CD4-positive, alpha-beta T cell treated with Interleukin-4 for 4 hours (primary cell): ENCODE results near the gene ATOSB.
"Not testable (repeated sequence)": the region's sequence is repeated elsewhere in the genome, so short reads cannot be mapped to it uniquely, and the experiment has no call there.

Source experiments
- DNase-seq: peaks from one replicate; pipeline ENCODE4 v3.0.0-alpha.2; 2020

Gene ATOSB, protein sequence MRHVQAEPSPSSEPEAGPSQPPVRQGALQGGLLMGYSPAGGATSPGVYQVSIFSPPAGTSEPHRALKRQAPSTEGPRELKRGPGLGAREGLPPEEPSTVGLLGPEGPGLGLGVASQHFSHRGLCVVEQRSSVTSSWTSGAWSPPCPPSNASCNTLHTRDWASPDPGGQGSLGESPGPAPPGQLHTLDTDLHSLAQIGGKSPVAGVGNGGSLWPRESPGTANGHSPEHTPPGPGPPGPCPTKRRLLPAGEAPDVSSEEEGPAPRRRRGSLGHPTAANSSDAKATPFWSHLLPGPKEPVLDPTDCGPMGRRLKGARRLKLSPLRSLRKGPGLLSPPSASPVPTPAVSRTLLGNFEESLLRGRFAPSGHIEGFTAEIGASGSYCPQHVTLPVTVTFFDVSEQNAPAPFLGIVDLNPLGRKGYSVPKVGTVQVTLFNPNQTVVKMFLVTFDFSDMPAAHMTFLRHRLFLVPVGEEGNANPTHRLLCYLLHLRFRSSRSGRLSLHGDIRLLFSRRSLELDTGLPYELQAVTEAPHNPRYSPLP

DNA sequence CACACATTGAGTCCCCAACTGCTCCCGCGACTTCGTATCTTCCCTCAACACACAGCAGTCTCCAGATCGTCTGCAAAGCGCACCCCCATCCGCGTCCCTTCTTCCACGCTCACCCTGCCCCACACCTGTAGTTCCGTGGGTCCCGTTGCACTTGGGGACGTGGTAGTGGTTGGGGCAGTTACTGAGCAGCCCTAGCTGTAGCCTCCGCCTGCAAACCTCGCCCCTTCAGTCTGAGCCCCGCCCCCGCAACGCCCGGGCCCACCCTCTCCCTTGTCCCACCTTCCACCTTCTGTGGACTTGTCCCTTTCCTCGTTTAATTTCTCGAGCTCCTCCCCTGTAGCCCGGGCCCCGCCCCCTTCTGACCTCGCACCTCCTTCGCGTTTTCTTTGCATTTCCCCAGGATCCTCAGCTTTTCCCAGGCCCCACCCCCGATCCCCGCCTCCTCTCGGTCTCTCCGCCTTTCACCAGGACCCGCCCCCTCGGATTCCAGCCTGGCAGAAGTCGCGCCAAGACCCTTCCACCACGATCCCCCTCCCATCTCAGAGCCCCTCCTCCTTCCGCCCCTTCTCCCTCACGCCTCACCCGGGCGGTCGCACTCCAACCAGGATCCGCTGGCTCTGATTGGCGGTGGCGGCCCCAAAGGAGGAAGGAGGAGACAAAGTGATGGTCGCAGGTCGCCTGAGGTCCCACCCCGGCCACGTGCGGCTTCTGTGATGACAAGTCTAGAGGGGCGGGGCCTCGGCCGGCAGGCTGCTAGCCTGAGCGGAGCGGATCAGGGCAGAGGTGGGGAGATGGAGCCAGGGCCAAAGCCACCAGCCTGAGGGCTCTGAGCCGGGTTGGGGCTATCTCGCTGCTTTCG, at the start of gene ATOSB:
ATOSB (minus strand) TSS at position 183 of the 859 bp plus-strand sequence. CDS start 7,588 bp downstream, outside the sequence.
- DNase-seq: peak; percentile 94

DNA sequence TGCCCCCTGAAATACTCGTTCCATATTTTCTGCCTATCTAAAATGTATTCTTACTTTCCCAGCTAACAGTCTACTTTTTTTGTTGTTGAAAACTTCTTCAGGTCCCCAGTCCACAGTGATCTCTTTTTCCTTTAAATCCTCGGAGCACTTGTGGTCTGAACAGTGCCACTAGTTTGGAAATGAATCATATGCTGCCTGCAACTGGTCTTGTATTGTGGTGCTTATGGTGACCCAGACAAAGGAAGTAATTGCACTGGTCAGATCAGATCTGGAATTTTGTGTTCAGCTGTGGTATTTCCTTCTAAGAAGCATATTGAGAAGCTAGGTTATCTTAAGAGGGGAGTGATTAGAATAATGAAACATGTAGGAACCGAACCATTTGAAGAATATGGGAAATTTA, 49.0 kb upstream of the ATOSB start:
- DNase-seq: no peak

DNA sequence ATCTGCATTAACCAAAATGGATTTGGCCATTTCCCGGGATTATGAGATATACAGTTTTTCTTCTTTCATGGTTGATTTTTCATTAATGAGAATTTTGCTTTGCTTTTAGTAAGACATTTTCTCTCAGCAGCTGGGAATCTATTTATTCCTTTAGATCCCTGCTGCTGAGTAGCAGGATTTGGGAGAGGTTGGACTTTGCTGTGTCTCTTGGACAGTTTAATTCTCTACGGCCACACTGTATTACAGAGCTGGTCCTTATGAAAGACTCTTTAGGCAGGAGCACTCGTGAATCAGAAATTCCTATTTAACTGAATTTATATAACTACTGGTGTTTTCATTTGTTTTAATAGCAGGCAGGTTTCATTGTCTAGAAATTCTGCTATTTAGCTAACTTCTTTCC, 47.8 kb upstream of the ATOSB start:
- no peak for DNase-seq

DNA sequence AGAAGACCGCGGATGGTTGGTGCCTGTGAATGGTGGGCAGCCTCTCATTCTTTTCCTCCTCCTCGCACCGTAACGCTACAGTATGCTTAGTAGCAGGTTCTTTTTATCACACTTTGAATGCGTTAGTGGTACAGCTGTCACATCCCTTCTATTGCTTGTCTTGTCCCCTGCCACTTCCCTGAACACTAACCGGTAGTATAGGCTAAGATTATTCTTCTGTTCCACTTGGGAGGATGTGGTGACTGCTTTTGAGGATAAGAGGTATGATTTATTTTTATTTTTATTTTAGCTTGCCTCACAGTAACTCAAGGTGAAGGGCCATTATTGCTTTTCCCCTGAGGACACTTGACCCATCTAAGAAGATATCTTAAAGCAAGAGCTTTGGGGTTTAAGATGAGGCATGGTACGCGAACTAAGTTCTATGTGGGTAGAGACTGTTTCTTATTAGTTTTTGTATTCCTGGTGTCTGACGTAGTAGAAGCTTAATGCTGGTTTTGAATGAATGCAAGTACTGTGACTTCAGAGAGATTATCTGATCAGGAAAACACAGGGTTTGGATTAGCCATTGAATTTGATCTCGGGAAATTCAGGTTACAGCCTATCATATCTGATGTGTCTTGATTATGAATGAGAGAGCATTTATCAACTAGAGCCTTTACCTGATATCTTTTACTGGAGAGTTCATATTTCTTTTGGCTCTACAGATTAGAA, 47.1 kb upstream of the ATOSB start:
- DNase-seq: no peak

DNA sequence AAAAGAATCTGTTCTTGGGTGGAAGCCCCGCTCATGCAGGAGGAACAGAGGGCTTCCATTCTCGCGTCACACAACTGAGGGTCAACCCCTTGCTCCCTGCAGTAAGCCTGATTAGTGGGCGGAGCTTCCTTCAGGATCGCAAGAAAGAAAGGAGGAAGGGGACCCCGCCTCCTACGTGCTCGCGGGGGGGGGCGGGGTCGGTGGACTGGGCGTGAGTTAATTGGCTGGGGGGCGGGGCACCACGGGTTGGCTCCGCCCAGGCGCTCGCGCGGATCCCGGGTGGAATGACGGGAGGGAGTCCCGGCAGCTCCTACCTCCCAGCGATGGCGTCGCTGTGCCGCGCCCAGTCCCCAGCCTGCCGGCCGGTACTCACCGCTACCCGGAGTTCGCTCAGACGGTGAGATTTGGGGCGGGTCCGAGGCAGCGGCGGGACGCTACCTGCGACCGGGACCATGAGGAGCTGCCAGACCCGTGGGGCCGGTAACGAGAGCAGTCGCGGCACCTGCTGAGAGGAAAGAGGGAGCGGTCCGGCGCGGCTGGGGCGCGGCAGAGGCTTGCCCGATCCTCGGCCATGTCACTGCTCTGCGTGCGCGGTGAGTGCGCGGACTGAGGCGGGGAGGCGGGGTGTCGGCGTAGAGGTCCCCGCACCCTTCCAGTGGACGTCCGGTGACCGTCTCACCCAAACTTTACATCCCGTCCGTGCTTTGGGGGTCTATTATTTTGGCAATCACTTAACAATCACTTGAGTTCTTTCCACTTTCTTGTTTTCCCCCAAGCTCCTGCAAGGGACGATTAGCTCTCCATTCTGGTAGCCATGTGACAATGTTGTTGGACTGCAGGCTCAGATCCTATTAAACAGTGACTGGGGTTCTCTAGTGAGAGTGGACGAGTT, 46.3 kb upstream of the ATOSB start, which contains the start of gene UNC13B:
UNC13B (plus strand) TSS at position 297 of the 892 bp plus-strand sequence; CDS start at position 572, 275 bp downstream.
- peak; percentile 68 for DNase-seq

DNA sequence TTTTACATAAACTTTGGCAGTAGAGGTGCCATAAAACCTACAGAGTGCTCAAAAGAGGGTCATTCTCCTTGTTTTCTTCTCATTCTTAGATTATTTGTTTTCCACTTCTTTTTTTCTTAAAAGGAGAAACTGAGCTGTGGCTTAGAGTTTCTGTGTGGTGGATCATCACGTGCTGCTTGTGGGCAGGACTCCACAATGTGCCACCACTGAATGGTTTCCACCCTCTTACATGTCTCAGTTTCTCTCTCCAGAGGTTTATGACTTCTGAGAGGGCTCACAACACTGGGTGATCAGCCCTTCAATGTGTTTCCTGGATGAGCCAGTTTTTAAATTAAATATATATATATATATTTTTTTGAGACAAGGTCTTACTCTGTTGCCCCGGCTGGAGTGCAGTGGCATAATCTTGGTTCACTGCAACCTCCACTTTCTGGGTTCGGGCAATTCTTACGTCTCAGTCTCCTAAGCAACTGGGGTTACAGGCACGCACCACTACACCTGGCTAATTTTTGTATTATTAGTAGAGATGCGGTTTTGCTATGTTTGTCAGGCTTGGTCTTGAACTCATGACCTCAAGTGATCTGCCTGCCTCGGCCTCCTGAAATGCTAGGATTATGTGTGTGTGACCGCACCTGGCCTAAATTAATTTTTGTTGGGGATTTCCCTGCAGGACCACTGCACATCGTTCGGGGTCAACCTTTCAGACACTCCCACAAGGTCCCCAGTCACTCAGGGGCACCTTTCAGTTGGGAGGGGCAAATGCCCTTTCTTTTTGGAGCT, 43.0 kb upstream of the ATOSB start:
- no peak for DNase-seq

DNA sequence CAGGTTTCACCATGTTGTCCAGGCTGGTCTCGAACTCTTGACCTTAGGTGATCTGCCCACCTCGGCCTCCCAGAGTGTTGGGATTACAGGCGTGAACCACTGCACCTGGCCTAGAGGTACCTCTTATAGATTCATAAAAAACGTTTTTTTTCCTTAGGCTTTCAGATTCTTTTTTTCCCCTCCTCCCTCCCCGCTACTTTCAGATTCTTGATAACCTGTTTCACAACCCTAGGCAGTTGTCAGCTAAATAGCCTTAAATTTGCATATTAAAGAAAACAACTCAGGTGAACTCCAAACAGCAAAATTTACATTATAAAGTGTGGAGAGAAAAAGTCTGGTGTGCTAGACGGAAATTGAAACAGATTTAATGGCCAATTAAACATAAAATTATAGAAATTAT, 42.2 kb upstream of the ATOSB start:
- DNase-seq: not testable (repeated sequence)

DNA sequence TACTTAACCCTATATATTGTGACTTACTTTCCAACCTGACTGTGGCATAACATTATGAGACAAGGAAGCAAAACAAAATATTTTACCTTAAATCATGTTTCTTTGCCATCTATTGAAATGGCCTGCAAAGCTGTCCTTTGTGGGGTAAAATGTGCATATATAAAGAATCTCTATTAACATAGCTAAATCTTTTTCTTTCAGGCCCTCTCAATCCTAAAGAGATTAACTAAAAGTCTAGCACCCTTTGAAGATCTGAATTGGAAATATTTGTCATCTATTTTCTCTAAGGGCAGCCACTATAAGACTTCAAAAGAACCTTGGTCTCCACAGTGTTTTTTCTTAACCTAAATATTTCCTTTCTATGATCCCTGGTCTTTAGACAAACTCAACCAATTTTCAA, 41.1 kb upstream of the ATOSB start:
- DNase-seq: no peak

DNA sequence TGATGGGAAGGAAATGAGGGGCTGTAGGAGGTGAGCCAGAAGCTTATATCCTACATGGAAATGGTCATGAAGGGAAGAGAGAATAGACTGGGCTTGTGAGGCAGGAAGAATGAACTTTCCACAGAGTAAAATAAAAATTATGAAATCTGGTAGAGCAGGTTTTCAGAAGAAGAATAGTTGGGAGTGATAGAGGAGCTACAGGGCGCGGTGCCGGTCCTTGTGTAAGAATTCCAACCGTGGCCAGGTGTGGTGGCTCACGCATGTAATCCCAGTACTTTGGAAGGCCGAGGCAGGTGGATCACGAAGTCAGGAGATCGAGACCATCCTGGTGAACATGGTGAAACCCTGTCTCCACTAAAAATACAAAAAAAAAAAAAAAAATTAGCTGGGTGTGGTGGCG, 37.3 kb upstream of the ATOSB start:
- no peak for DNase-seq

DNA sequence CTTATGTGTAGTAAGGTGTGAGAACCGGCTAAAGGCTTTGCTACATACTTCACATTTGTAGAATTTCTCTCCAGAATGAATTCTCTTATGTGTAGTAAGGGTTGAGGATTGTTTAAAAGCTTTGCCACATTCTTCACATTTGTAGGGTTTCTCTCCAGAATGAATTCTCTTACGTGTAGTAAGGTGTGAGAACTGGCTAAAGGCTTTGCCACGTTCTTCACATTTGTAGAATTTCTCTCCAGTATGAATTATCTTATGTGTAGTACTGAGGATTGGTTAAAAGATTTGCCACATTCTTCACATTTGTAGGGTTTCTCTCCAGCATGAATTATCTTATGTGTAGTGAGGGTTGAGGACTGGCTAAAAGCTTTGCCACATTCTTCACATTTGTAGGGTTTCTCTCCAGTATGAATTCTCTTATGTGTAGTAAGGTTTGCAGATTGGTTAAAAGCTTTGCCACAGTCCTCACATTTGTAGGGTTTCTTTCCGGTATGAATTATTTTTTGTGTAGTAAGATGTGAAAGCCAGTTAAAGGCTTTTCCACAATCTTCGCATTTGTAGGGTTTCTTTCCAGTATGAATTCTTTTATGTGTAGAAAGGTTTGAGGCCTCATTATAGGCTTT, 32.4 kb upstream of the ATOSB start:
- DNase-seq: not testable (repeated sequence)

DNA sequence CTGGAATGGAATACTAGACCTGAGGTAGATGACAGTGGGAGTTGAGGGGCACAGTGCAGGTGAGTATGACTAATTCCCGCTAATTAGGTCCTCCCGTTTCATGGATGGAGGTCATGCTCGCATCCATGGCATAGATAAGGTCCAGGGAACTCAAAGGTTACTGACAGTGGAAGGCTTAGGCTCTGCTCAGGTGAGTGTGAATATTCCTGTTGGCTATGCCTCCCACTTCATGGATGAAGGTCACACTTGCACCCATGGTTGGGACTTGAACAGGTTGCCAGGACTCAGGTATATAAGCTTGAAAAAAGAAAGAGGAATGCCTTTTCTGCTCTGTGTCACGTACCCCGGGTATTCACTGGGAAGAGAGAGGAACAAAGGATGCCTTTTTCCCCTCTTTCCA, 26.4 kb upstream of the ATOSB start:
- no peak for DNase-seq

DNA sequence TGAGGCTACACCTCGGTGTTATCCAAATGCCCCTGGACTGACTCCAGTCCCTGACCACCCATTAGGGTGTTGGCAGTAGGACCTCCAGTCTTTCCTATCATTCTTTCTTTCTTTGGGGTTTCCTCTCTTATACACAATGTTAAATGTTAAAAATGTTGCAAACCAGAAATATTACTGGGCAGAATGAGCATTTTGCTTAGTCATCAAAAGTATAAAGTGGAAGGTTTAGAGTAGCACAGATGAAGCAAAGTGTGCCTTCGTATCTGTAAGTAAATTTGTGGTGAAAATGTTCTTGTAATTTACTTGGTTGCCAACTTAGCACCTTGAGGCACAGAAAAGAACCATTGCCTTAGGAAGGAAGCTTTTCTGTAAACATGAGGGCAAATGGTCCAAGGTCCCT, 24.4 kb upstream of the ATOSB start:
- no peak for DNase-seq

DNA sequence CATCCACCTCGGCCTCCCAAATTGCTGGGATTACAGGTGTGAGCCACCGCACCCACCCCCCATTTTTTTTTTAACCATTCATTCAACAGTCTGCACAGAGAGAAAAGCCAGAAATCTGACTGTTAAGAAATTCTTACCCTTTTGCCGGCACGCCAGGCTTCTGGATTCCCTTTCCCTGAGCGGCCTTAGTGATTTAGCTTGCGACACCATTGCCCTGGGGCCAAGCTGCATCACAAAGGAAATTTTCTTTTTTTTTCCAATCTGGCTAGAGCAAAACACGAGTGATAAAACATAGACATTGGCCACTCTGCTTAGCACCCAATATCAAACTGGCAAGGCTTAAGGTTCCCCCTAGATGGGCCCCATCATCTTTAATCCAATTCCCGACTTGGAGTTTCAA, 21.2 kb upstream of the ATOSB start:
- no peak for DNase-seq

DNA sequence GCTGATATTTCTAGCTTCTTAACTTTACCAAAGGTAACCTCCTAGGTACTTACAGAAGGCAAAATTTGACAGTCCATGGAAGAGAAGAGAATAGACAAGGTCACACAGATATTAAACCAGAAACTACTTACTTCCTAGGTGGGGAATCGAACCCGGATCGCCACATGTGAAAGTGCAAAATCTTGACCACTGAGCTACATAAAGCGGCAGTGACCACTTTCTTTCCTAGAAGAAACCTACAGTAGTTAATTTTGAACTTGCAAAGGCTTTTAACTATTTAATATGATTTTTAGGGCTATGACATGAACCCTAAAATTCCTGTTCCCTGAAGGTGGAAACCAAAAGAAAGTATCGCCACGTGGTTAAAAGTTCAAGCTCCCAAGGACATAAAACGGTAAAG, 20.3 kb upstream of the ATOSB start:
- DNase-seq: no peak

DNA sequence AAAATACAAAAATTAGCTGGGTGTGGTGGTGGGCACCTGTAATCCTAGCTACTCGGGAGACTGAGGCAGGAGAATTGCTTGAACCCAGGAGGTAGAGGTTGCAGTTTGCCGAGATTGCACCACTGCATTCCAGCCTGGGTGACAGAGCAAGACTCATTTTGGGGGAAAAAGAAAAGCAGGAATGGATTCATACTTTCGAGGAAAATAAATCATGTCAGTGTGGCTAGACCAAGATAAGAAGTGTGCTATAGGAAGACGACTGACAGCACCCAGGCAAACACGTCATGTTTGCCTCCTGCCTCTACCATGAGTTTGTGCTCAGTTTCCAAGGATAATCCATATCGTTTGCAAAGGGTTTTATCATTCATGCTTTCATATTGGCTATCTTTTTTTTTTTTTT, 19.3 kb upstream of the ATOSB start:
- no peak for DNase-seq

DNA sequence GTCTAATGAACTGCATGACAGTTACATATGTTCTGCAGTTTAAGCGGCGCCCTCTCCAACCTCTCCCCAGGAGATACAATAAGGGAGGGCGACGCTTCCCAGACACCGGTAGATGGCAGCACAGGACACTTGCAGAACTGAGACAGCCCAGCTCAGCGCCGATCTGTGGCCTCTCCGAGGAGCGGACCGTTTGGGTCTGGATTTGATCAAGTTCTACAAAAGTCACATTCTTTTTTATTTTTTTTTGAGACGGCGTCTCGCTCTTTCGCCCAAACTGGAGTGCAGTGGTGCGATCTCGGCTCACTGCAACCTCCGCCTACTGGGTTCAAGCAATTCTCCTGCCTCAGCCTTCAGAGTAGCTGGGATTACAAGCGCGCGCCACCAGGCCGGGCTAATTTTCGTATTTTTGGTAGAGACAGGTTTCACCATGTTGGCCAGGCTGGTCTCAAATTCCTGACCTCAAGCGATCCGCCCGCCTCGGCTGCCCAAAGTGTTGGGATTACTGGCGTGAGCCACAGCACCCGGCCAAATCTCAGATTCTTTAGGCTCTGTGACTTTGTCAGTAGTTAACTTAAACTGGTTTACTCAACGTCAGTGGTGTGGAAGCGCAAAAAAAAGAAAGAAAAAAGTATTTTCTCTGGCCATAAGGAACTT, 1.4 kb upstream of the ATOSB start:
- DNase-seq: peak; percentile 91

DNA sequence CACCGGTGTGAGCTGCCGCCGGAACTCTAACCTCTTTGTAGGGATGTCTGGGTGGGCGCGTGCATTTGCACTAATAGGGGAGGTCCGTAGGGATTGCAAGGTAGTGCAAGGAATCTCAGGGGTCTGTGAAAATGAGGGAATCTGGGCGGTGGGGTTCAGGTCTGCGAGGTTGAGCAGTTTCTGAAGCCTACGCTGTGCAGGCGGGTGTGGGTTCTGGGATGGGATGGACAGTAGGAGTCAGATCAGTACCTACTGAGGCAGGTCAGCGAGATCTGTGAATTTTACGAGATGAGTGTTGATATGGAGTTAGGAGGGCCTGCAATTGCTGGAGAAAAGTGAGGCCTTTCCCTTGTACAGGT, 856 bp upstream of the ATOSB start:
- no peak for DNase-seq

DNA sequence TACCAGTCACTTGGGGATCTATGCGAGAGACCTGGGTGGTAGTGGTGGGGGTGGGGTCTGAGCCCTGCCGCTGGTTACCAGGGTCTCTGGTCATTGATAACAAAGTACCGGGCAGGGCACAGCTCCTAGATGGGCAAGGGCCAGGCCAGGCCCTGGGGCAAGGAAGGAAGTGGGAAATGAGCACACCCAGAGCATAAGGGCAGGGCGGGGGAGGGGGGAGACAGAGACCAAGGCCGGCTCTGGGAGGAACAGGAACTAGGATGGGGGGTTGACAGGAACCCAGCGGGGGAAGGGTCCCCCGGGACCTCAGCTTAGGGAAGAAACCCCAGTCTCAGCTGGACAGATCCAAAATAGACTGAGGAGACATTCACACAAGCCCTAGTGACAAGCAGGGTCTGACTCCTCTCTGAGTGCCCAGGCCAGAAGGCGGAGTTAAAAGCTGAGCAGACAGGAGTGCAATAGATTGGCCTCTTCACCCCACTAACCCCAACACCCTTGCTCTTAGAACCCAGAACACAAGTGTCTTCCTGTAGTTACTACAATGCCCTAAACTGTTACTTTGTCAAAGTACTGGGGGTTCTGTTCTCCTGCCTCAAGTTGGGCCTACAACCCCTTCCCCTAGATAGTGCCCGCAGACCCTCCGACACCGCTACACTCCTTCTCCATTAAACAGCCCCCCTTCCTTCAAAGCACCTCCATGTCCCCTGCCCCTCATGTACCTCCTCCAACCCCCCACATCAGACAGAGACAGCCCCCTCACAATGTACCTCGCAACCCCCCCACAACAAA, 628 bp downstream of the ATOSB start:
- DNase-seq: peak; percentile 37

DNA sequence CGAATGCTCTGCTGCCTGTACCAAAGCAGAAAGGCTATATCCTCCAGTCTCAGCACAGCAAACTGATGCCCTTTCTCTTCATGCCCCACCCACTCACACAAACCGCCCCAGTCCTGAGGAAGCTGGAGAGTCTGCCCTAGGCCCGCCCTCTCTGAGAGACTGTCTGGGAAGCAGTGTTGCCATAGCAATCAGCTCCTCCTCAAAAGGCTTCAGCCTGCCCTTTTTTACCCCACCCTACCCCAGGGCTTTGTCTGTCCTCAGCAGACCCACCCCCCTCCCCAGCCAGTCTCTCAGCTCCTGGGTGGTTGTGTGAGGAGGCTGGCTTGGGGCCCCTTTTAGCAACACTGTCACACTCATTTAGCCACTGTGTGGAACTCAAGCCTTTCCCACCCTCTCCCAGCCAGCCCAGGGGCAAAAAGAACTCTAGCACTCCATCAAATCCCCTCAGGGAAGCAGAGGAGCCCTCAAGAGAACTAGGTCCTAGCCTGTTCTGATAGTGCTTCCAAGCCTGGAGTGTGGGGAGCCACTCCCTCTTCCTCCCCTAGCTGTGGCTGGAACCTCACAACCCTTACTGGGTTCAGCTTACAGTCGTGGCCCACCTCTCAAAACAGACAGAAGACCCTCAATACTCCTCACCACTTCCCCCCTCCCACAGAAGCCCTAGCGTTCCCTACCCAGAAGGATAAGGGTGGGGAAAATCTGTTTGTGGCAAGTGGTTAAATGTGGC, 1.4 kb downstream of the ATOSB start:
- peak; percentile 95 for DNase-seq
